Embryonic facial prominence (tissue), 1 donor: ENCODE results near the gene KCNJ14.

ENCODE experiments used
- DNase-seq: peaks from one replicate; pipeline ENCODE4 v3.0.0-alpha.2; 2016; ENCODE audit errors: extremely low spot score

KCNJ14 gene

GRCh38 chr19:48508729-48509411 lies 53.5 kb downstream of the KCNJ14 start:
- DNase-seq, result no peak

DNA sequence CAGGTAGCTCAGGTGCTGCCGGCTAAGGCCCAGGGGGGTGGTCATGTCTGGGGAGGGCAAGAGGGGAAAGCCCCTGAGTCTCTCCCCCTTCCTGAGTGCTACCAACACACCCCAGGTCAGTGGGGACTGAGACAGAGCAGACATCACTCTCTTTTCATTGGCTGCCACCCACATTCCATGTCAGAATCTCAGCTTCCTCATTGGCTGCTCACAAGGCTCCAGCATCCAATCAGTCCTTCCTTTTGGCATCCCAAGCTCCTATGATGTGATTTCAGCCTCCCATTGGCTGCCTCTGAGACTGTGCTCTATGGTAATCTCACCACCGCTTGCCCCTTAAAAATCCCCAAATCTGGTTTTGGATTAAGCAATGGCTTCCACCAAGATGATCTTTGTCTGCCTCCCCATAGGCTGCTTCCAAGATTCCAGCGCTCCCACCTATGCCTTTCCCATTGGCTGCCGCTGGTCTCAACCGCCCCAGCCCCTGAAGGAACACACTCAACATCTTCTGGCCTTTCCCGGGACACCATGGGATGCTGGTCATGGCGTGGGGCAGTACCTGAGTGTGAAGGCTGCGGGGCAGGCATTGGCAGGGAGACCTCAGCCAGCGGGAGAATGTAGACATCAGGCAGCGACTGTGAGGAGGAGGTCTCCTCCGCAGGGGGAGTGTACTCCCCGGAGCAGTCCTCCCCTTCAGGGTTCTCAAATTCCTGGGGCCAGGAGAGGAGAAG lies 54.3 kb downstream of the KCNJ14 start:
- DNase-seq, result no peak

GRCh38 chr19:48510421-48511268 lies 55.3 kb downstream of the KCNJ14 start:
- no peak for DNase-seq

- no peak for DNase-seq
Measured at GRCh38 chr19:48511321-48511731, 56.0 kb downstream of the KCNJ14 start.

DNA sequence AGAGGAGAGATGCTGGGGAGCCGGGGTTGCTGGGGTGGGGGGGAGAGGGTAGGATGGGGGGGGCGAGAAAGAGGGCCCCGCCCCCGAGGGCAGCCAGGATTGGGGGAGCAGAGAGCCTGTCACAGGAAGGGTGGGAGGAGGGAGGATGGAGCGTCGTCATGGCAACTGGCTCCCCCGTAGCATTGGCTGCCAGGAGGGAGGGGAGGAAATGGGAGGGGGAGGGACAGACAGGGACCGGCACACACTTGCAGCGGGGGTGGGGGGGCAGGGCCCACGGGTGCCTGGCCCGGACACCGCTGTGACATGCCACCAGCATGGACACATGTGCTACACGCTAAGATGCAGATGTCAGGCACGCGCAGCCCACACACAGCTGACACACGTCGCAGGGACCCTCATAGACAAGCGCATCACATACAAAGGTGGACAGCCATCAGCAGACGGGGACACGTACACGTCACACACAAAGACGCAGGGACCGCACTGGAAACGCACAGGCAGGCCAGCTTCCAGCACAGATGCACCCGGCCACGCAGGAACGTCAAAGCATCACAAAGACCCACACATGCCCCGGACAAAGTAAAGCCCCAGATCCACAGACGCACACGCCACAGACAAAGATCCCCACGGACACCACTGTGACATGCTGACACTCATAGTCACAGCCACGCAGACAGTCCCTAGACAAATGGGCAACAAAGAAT lies 56.6 kb downstream of the KCNJ14 start, which contains the start of gene LMTK3:
TSS of gene LMTK3 (minus strand) at position 36 of the 704 bp plus-strand sequence. CDS start 259 bp downstream, outside the sequence.
- no peak for DNase-seq

DNA sequence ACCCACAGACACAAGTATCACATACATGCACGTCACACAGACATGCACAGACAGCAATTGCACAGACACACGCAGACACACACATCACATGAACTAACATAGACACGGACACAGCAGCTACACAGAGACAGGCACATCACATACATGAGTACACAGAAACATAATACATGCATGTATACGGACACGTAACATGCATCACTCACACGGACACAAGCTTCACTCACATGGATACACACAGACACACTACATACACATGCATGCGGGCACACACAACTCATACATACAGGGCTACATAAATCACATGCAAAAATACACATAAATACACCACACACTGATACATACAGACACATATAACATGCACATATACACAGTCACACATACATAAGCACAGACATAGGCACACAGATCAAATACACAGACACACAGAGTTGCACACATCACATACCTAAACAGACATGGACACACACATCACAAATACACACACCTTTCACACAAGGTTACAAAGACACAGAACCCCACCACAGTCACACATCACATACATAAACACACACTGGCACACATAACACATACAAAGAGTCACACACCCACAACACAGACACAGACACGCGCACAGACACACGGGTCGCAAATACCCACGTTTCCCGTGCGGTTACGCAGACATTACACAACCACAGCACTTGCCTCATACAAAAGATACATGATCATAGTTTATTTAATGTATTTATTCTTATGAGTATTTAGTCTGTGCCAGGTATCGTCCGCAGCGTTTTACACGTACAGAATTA lies 57.3 kb downstream of the KCNJ14 start:
- DNase-seq, result no peak

DNA sequence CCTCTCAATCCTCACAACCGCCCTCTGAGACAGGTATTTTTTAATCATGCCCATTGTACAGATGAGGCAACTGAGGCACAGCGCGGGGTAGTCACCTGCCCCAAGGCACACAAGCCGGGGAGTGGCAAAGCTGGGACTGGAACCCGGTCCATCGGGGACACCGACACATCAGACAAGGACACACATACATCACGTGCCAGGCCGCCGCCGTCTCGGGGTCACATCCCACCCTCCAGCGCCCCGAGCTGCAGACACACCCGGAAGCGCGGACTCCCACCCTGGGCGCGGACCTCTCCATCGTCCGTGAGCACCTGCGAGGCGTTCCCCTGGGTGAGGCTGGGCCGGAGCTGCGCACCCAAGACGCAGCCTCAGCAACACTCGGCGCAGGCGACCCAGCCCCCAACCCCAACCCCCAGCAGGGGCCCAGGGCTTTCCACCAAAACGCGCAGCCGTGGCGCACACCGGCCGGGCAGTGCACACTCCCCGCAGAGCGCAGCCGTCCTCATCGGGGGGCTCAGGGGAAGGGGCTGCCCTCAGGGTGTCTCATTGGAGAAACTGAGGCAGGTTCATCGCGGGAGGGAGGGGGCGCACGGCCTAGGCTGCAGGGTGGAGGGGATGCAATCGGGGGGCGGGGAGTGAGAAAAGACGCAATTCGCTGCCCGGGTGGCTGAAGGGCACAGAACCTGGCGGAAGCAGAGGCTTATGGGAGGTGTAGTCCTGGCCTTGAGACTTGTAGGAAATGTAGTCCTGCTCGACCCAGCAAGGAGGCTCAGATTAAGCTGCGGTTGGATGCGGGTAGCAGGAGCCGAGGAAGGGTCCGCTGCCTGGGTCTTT lies 58.1 kb downstream of the KCNJ14 start:
- DNase-seq, result no peak

DNA sequence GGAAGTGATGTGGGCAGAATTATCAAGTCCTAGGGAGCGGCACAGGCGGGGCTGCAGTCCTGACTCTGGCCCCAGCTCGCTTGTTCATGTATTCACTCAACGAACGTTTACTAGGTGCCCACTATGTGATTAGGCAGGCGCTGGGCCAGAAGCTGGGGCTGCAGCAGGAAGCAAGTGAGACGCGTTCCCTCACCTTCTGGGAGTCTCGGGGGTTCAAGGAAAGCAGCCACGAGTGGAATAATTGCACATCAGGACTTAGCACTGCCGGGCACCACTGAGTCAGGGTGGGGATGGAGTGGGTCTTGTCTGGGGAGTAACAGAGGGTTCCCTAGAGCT lies 58.7 kb downstream of the KCNJ14 start:
- no peak for DNase-seq

DNA sequence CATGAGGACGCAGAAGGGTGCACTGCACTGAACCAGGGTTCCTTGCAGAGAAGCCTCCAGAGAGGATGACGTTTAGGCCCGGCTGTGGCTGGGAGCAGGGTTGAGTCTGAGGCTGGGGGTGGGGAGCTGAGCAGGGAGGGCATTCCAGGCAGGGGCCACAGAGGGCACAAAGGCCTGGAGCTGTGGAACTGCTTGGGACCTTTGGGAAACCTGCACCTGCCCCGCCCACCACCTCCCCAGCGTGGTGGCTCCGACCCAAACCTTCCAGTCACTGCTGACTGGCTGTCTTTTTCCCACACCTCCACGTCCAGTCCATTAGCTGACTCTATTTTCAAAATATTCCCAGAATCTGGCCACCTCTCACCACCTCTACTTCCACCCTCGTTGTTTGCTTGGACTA lies 61.2 kb downstream of the KCNJ14 start:
- no peak for DNase-seq
